Ishikawa (cell line): ENCODE results near the gene KIRREL3.

Experiments
- CEBPB ChIP-seq: IDR thresholded peaks from 2 replicates; pipeline ENCODE4 v1.6.1; 2012
- CREB1 ChIP-seq: IDR thresholded peaks from 2 replicates; pipeline ENCODE4 v1.6.1; 2012; ENCODE audit warnings: low read depth
- EGR1 ChIP-seq: IDR thresholded peaks from 2 replicates; pipeline ENCODE4 v1.6.1; 2012
- EP300 ChIP-seq: IDR thresholded peaks from 2 replicates; pipeline ENCODE4 v1.6.1; 2012; ENCODE audit warnings: borderline replicate concordance
- FOXM1 ChIP-seq: IDR thresholded peaks from 2 replicates; pipeline ENCODE4 v1.6.1; 2012; ENCODE audit warnings: low read depth, borderline replicate concordance
- NFIC ChIP-seq: IDR thresholded peaks from 2 replicates; pipeline ENCODE4 v1.6.1; 2012
- RAD21 ChIP-seq: IDR thresholded peaks from 2 replicates; pipeline ENCODE4 v1.6.1; 2012; ENCODE audit warnings: low read depth
- TAF1 ChIP-seq: IDR thresholded peaks from 2 replicates; pipeline ENCODE4 v1.6.1; 2012; ENCODE audit warnings: low read depth, mild to moderate bottlenecking
- TCF12 ChIP-seq: IDR thresholded peaks from 2 replicates; pipeline ENCODE4 v1.6.1; 2012; ENCODE audit warnings: low read depth
- TEAD4 ChIP-seq: IDR thresholded peaks from 2 replicates; pipeline ENCODE4 v1.6.1; 2012
- YY1 ChIP-seq: IDR thresholded peaks from 2 replicates; pipeline ENCODE4 v1.6.1; 2012; ENCODE audit warnings: low read depth
- ZBTB7A ChIP-seq: IDR thresholded peaks from 2 replicates; pipeline ENCODE4 v1.6.1; 2012; ENCODE audit warnings: low read depth
- TF ChIP-seq, protein P1 (sequence below): IDR thresholded peaks from 2 replicates; pipeline ENCODE4 v1.6.1; 2012
- TF ChIP-seq, protein P2 (sequence below): IDR thresholded peaks from 2 replicates; pipeline ENCODE4 v1.6.1; 2012
- TF ChIP-seq, protein P3 (sequence below): IDR thresholded peaks from 2 replicates; pipeline ENCODE4 v1.6.1; 2012; ENCODE audit warnings: low read depth, mild to moderate bottlenecking

Gene KIRREL3

DNA sequence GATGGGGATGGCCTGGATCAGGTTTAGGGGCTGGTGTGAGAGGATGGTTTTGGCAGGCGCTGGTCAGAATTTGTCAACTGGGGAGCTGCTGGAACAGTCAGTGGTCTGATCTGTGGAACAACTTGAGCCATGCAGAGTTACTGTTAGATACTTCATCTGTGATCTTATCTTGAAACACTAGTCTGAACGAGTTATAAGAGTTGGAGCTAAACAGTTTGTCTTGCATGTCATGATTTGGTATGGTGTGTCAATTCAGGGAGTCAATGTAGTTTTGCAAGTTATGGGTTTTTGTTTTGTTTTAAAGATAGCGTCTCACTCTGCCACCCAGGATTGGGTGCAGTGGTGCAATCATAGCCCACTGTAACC, 591.0 kb downstream of the KIRREL3 start:
- TF ChIP-seq ZBTB7A = no peak
- TF ChIP-seq TAF1 = no peak
- TF ChIP-seq EGR1 = no peak
- no peak for TF ChIP-seq FOXM1
- no peak for TF ChIP-seq RAD21
- no peak for TF ChIP-seq NFIC
- TF ChIP-seq, protein P1, sequence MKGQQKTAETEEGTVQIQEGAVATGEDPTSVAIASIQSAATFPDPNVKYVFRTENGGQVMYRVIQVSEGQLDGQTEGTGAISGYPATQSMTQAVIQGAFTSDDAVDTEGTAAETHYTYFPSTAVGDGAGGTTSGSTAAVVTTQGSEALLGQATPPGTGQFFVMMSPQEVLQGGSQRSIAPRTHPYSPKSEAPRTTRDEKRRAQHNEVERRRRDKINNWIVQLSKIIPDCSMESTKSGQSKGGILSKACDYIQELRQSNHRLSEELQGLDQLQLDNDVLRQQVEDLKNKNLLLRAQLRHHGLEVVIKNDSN = no peak
- TF ChIP-seq YY1 = no peak
- TF ChIP-seq CREB1 = no peak
- TF ChIP-seq, protein P2, sequence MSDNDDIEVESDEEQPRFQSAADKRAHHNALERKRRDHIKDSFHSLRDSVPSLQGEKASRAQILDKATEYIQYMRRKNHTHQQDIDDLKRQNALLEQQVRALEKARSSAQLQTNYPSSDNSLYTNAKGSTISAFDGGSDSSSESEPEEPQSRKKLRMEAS = no peak
- TF ChIP-seq, protein P3, sequence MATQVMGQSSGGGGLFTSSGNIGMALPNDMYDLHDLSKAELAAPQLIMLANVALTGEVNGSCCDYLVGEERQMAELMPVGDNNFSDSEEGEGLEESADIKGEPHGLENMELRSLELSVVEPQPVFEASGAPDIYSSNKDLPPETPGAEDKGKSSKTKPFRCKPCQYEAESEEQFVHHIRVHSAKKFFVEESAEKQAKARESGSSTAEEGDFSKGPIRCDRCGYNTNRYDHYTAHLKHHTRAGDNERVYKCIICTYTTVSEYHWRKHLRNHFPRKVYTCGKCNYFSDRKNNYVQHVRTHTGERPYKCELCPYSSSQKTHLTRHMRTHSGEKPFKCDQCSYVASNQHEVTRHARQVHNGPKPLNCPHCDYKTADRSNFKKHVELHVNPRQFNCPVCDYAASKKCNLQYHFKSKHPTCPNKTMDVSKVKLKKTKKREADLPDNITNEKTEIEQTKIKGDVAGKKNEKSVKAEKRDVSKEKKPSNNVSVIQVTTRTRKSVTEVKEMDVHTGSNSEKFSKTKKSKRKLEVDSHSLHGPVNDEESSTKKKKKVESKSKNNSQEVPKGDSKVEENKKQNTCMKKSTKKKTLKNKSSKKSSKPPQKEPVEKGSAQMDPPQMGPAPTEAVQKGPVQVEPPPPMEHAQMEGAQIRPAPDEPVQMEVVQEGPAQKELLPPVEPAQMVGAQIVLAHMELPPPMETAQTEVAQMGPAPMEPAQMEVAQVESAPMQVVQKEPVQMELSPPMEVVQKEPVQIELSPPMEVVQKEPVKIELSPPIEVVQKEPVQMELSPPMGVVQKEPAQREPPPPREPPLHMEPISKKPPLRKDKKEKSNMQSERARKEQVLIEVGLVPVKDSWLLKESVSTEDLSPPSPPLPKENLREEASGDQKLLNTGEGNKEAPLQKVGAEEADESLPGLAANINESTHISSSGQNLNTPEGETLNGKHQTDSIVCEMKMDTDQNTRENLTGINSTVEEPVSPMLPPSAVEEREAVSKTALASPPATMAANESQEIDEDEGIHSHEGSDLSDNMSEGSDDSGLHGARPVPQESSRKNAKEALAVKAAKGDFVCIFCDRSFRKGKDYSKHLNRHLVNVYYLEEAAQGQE = no peak
- TF ChIP-seq CEBPB = no peak
- TF ChIP-seq TCF12 = no peak
- no peak for TF ChIP-seq TEAD4
- TF ChIP-seq EP300 = no peak

DNA sequence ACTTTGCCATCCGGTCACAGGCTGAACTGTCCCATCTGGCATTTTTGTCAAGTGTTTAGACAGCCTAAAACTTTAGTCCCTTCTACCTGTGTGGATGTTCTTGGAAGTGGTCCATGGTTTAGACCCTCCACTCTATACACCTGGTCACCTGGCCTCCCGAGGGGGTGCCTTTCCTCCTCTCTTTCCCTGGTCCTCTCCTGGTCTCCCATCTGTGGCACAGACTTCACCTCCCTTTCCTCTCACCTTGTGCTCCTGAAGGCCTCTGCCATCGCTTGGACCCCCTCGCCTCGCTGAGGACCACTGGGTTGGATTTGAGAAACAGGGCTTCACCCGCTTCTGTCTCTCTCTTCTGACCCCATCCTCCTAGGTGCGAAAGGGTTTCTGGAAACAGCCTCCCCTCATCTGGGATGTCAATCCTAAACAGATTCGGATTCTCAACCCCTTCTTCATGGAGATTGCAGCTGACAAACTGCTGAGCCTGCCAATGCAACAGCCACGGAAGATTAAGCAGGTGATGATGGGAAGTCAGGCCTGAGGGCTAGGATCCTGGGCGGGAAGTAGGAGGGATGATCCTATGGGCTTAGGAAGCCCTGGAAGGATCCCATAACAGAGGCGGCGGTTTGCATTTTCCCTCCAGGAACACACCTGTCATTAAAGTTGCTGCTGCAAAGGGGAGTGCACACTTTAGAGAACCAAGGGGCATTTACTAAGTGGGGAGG, 591.5 kb downstream of the KIRREL3 start:
- no peak for TF ChIP-seq CEBPB
- TF ChIP-seq, protein P2 = no peak
- TF ChIP-seq YY1 = no peak

DNA sequence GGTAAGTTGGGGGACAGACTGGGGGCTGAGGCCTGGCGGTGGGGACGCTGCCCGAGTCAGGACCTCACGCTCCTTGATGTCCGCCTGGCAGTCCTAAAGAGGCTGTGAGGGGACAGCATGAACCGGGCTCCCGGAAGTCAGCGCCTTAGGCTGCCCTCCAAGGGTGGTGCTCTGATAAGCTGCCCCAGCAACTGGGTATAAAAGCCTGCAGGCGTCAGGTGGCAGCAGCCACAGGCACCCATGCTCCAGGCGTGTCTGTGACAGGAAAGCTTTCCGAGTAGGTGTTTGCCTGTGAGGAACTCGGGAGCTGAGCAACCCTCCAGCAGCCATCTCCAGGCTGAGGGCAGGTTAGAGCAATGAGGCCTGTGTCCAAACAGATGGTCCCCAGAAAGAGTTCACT, 592.1 kb downstream of the KIRREL3 start:
- TF ChIP-seq RAD21 = no peak

DNA sequence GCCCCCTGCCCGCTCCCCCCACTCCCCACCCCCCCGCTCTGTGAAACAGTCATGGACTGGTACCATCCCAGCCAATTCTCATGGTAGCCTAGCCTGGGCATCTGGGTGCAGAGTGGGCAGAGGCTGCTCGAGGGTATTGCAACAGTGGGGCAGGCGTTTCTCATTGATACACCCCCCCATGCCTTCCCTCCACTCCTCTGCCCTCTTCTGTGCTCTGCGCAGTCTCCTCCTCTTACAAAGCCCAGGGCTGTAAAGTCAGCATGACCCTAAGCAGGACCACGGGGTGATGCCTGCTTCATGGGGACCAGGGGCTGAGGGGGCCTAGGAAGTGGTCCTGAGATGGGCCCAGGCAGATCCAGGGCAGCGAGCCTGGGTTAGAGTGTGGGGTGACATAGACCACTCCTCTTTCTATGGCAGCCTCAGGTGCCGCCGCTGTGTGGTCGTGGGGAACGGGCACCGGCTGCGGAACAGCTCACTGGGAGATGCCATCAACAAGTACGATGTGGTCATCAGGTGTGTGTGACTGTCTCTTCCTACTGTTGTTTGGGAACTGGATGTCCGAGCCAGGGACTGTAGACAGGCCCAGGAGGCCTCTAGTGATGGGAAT, 592.8 kb downstream of the KIRREL3 start:
- TF ChIP-seq, protein P3 = no peak
- TF ChIP-seq, protein P1 = no peak
- no peak for TF ChIP-seq CREB1
- TF ChIP-seq EP300 = no peak
- TF ChIP-seq TCF12 = no peak
- no peak for TF ChIP-seq TAF1
- TF ChIP-seq, protein P2 = no peak
- no peak for TF ChIP-seq TEAD4
- no peak for TF ChIP-seq RAD21
- no peak for TF ChIP-seq YY1
- TF ChIP-seq CEBPB = no peak
- TF ChIP-seq ZBTB7A = no peak
- TF ChIP-seq FOXM1 = no peak
- no peak for TF ChIP-seq EGR1
- TF ChIP-seq NFIC = no peak

DNA sequence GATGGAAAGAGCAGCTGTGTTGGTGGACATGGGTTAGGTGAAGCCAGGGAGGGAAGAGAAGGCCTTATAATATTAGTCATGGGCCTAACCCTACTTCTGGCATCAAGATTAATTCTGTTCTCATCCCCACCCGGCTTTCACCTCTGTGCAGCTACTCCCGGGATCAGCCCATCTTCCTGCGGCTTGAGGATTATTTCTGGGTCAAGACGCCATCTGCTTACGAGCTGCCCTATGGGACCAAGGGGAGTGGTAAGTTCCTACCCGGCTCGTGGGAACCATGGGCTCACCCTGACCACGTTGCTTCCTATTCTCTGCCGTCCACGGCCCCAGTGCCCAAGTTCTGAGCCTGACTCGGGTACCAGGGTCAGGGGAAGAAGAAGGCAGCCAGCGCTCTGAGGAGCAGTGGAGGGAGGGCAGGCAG, 593.5 kb downstream of the KIRREL3 start:
- TF ChIP-seq RAD21 = no peak
- TF ChIP-seq YY1 = no peak
- TF ChIP-seq TCF12 = no peak
- no peak for TF ChIP-seq CEBPB
- TF ChIP-seq EGR1 = no peak
- TF ChIP-seq EP300 = no peak
- TF ChIP-seq, protein P3 = no peak
- no peak for TF ChIP-seq ZBTB7A
